HG03060 (cell line): ENCODE measurements around the gene CYP2B6.
"Not testable (repeated sequence)": the region's sequence is repeated elsewhere in the genome, so short reads cannot be mapped to it uniquely, and the experiment has no call there.

Source experiments
- ATAC-seq: cut with Tn5 transposase; IDR thresholded peaks from one replicate; pipeline ENCODE4 v1.9.1; 2021; ENCODE audit warnings: low read depth, moderate number of reproducible peaks; ENCODE audit not compliant: unreplicated experiment

CYP2B6 gene

DNA sequence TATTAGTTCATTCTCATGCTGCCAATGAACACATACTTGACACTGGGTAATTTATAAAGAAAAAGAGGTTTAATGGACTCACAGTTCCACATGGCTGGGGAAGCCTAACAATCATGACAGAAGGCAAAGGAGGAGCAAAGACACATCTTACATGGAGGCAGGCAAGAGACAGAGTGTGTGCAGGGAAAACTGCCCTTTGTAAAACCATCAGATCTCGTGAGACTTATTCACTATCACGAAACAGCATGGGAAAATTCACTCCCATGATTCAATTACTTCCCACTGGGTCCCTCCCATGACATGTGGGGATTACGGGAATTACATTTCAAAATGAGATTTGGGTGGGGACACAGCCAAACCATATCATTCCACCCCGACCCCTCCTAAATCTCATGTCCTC is 11.3 kb upstream of the CYP2B6 start:
- not testable (repeated sequence) for ATAC-seq

DNA sequence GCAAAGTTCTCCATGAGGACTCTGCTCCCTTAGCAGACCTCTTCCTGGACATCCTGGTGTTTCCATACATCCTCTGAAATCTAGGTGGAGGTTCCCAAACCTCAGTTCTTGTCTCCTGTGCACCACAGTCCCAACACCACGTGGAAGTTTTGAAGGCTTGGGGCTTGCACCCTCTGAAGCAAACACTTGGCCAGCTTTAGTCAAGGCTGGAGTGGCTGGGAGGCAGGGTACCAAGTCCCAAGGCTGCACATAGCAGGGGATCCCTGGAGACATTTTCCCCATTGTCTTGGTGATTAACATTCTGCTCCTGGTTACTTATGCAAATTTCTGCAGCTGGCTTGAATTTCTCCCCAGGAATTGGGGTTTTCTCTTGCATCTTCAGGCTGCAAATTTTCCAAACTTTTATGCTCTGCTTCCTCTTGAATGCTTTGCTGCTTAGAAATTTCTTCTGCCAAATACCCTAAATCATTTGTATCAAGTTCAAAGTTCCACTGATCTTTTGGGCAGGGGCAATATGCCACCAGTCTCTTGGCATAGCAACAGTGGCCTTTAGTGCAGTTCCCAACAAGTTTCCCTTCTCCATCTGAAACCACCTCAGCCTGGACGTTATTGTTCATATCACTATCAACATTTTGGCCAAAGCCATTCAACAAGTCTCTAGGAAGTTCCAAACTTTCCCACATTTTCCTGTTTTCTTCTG is 10.2 kb upstream of the CYP2B6 start:
- not testable (repeated sequence) for ATAC-seq

DNA sequence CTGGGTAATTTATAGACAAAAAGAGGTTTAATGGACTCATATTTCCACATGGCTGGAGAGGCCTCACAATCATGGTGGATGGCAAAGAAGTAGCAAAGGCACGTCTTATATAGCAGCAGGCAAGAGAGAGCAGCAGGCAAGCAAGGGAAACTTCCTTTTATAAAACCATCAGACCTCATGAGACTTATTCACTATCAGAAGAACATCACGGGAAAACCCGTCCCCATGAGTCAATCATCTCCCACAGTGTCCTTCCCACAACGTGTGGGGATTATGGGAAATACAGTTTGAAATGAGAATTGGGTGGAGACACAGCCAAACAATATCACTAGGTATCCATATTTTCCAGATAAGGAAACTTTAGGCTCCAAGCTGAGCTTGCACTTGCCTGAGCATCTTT is 9.5 kb upstream of the CYP2B6 start:
- no peak for ATAC-seq

DNA sequence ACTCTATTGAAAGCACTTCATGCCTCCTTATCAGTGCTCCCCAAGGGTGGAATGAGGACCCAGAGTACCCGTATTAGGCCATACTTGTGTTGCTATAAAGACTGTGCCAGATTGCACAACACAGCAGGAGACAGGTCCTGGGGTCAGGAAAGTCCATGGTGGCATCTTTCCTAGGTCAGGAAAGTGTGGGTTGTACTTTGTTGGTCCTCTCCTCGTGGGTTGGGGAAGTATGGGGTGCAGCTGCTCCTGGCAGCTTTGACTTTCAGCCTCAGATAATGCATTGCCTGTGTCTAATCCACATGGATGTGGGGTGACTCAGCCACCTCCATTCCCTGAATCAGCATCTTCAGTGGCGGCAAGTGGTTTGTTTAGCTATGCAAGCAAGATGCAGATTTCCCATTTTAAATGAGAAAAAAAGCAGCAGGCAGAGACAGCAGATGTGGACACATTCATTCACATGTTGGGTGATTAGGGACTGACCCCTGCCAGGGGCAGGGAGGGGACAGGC is 8.4 kb upstream of the CYP2B6 start:
- ATAC-seq = no peak

DNA sequence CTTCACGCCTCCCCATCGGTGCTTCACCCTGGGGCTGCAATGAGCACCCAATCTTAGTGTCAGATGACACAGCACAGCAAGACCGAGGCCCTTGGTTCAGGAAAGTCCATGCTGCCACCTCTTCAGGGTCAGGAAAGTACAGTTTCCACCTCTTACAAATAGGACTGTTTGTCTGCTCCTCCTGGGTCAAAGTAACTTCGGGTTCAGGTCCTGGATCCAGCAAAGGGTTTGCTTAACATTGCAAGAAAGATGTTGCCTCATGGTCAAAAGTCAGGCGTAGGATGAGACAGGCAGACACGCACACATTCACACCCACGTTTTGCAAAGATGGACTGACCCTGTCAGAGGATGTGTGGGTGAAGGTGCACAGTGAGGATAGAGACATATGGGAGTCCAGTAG is 1.6 kb upstream of the CYP2B6 start:
- ATAC-seq = no peak

DNA sequence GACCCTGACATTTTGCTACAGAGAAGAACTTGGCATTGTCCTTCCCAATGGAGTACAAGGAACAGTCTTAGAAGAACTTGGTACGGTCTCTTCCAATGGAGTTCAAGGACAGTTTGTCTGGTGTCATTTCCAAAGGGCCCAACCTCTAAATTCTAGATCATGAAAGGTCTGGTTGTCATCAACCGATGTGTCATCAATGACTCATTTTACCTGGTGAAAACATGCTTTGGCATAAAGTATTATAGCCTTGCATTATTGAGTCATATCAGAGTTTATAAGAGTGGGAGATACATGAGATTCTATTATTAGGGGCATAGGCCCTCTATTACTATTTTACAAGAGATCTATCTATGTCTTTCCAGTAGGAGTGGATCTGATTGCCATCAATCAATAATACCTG is 4.3 kb downstream of the CYP2B6 start:
- ATAC-seq = no peak

DNA sequence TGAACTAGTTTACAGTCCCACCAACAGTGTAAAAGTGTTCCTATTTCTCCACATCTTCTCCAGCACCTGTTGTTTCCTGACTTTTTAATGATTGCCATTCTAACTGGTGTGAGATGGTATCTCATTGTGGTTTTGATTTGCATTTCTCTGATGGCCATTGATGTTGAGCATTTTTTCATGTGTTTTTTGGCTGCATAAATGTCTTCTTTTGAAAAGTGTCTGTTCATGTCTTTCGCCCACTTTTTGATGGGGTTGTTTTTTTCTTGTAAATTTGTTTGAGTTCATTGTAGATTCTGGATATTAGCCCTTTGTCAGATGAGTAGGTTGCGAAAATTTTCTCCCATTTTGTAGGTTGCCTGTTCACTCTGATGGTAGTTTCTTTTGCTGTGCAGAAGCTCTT is 7.9 kb downstream of the CYP2B6 start:
- ATAC-seq = not testable (repeated sequence)

DNA sequence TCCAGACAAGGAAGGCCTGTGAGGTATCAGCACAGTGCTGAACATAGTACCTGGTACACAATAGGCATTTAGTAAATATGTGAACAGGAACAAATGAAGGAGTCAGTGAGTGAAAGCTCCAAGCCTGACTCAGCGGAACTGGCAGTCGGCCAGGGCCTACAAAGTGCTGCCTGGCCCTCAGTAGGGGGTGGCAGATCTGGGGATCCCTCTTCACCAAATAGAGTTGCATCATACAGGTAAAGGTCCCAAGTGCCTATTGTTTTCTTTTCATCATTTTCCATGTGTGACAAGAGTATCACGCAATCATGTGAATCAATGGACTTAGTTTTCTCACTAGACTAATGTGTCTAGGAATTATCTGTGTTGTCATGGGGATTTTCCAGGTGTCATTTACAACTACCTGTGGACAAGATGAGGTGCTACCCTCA is 9.2 kb downstream of the CYP2B6 start:
- ATAC-seq = no peak

DNA sequence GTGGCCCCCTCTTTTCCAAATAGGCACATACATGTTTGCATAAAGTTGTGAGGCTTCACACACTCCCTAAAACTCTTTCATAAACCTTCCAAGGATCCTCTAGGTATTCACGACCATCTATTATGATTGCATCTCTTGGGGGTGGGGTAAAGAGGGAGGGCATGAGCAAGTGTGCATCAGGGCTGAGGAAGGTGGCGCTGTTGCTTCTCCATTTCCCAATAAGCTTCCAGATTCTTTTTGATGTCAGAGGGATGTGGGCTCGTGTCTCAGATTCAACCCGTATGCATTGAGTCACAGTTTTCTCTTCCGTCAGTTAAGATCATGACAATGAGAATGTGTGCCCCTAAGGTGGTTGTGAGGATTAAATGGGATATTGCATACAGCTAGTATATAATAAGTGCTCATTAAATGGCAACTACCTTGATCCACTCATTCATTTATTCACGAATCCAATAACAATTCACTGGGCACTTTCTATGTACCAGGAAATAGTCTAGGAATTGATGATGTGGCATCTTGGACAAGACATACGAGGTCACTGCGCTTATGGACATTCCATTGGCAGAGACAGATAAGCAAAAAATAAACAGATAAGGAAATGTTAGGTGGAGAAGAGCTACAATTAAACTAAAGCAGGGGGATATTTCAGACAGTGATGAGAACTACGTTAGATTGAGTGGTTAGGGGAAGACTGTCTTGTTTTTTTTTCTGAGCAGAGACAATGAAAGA is 10.3 kb downstream of the CYP2B6 start:
- no peak for ATAC-seq

DNA sequence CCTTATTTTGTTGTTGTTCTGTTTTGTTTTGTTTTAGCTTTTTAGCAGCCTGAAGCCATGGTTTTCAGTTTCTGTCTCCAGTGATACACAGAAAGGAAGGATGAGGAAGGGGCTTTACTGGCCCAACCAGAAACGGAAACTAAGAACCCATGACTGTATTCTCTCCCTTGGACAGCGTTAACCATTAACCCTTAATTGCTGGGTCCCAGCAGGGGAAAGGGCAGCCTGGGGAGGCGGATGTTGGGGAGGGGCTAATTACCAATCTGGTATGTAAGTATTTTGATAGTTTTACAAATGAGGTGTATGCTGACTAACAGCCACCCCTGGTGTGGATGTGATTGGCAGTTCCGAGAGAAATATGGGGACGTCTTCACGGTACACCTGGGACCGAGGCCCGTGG is 12.6 kb downstream of the CYP2B6 start:
- ATAC-seq = not testable (repeated sequence)

DNA sequence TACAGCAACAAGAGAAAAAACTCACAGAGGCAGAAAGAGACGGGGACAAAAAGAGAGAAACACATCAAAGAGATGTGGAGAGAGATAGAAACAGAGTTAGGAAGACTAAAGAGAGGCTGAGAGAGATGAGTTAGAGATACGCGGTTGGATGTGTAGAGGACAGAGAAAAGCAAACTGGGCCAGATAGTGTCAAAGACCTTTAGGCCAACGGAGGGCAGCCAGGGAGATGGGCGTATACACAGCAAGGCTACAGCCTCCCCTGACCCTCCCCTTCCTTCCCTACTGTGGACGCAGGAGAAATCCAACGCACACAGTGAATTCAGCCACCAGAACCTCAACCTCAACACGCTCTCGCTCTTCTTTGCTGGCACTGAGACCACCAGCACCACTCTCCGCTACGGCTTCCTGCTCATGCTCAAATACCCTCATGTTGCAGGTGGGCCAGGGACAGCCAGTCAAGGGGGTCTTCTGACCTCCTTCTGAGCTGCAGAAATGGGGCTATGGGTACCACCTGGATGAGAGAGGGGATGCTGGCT is 18.7 kb downstream of the CYP2B6 start:
- no peak for ATAC-seq

DNA sequence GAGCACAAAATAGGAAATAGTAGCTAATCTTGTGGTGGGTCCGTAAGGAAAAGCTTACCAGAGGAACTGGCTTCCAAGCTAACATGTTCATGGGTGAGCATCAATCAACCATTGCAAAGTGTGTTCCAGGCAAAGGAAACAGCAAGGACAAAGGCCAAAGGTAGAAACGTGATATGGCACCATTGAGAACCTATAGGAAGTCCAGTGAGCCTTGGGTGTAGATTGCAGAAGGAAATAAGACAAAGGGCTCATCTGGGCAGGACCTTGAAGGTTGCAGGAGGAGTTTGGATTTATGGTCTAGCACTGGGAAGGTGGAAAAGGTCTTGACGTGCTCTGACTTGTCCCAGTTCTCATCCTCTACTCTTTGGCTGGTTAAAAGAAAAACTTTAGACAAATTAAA is 22.3 kb downstream of the CYP2B6 start:
- ATAC-seq = no peak

DNA sequence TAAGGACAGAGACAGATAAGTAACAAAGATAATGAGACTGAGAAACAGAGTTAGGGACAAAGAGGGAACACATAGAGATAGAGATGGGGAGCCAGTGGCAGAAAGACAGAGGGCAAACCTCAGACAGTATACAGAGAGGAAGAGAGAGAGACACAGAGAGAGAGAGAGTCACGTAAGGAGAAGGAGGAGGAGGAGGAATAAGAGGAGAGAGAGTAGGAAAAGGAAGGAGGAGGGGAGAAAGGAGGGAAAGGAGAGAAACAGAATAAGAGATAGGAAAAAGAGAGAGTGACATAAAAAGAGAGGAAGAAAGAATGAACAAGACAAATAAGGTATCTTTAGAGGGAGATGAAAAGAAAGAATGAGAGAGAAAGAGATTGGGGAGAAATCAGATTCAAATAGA is 23.6 kb downstream of the CYP2B6 start:
- ATAC-seq = no peak

DNA sequence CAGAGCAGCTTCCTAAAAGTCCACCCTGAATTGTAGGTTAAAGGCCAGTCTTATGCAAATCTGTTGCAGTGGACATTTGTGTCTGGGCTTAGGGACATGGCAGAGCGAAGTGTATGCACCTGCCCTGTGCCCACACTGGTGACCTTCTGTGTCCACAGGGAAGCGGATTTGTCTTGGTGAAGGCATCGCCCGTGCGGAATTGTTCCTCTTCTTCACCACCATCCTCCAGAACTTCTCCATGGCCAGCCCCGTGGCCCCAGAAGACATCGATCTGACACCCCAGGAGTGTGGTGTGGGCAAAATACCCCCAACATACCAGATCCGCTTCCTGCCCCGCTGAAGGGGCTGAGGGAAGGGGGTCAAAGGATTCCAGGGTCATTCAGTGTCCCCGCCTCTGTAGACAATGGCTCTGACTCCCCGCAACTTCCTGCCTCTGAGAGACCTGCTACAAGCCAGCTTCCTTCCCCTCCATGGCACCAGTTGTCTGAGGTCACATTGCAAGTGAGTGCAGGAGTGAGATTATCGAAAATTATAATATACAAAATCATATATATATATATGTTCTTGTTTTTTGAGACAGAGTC is 25.5 kb downstream of the CYP2B6 start:
- ATAC-seq = no peak

DNA sequence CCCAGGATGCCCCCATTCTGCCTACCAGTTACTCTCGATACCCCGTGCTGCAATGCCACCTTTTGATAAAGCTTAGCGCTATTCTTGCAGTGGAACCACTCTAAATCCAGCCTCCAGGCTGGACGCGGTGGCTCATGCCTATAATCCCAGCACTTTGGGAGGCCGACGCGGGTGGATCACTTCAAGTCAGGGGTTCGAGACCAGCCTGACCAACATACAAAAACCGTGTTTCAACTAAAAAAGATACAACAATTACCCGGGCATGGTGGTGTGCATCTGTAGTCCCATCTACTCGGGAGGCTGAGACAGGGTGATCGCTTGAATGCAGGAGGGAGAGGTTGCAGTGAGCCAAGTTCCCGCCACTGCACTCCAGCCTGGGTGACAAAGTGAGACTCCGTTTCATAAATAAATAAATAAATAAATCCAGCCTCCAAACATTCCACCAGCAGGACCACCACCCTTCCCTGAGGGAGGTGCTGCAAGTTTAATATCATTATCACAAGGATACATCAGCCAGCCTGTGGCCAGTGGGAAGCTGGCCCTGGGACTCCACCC is 27.7 kb downstream of the CYP2B6 start:
- no peak for ATAC-seq

DNA sequence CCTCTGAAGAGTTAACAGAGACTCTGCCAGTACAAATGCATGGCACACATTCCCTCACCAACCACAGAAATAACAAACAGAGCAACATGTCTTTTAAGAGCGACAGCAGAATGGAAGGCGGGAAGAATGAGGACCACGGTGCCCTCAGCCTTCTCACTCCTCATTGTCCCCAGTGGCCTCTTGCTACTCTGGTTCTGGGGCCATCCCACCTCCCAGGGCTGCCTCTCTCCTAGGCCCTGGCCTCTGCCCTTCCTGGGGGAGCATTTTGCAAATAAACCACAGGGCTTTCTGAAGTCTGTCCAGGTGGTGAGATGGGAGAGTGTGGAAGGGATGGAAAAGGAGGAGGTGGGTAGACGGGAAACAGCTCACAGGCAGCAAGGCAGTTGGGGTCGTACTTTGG is 28.3 kb downstream of the CYP2B6 start:
- no peak for ATAC-seq

DNA sequence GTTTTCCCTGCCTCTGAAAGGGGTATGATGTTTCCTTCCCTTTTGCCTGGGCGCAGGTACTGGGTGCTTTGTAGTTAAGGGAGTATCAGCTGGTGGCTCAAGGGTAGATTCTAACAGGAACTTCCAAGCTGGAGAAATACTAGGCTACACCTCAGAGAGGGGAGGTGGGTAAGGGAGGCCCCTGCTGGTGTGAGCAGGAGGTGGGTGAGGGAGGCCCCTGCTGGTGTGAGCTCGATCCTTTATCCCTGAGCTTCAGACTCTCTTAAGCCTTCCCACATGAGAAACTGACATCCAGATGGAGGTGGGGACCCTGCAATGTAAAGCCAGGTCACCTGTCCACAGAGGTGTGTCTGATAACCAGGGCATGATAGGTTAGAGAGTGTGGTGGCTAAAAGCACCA is 32.1 kb downstream of the CYP2B6 start:
- ATAC-seq = no peak

DNA sequence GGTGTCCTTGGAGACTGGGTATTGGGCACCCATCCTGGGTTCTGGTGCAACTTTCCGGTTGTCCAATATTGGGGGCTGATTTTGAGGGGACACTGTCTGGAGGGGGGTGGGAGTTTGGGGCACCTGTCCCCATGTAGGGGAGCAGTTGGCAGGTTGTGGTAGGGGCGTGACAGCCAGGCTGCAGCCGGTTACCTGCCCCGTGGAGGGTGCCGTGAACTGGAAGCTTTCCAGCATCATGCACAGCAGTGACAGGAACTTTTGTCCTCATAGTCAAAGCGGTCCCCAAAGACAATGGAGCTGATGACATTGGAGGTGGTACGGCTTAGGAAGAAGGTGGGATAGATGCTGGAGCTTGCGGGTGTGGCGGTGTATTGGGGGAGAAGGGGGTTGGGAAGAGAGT is 34.3 kb downstream of the CYP2B6 start:
- no peak for ATAC-seq

DNA sequence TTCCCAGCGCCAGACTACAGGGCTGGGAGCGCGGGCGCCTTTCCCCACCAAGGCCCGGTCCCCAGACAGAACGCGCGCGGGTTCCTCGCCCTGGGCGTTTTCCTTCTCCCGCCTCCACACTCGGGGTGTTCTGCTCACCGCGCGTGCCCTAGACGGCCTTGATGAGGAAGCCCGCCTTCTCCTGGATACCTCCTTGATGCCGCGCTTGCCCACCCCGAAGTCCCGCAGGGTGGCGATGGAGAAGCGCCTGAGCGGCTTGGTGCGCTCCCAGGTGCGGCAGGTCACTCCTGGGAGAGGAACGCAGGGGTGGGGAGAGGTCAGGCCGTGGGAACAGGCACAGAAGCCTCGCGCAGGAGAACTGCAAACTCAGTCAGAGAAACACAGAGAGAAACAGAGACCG is 34.8 kb downstream of the CYP2B6 start:
- no peak for ATAC-seq

DNA sequence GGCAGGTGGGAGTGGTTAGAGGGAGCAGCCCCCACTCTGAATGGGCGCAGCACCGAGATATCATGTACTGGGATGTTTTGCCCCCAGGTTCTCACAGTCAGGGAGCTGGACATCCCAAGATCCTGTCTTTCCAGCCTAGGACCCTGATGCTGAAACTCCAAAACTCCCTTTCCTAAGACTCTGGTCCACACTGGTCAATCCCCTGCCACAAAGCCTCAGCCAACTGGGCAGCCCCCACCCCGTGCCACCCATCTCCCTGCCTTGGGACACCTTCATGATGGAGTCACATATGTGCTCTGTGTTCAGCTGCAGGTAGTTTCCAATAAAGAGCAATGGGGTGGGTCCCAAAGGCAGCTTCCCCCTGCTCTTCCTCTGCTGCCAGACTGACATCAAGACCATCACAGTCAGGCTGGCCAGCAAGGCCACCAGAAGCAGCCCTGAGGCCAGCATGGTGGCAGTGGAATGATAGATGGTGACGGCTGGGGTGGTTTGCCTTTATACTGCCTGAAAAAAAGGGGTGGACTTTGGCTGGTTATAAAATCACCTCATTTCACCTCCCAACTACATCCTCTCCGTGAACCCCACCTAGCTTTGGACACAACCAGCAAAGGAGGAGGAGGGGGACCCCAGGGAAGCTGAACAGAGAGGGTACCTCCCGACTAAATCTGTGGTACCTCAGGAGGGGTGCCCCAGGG is 36.3 kb downstream of the CYP2B6 start:
- ATAC-seq = no peak
